Subcutaneous adipose tissue (tissue), 4 donors: ENCODE measurements around the gene DAGLB. TPM values are rescaled to one million over a fixed set of nuclear protein-coding genes. Genes with fewer than 3 reads are reported as not detected.

Source experiments
- CTCF ChIP-seq: fragments of 450-650 bp; IDR thresholded peaks from one replicate; pipeline ENCODE4 v1.5.1; 2016; ENCODE audit warnings: low read depth, mild to moderate bottlenecking, control low read depth, antibody characterized with exemption, moderate library complexity
- total RNA-seq, 4 donors: library from RNA; depleted of rRNA; stranded (reverse); fragments of >200 nt; gene quantifications; one replicate each; pipeline ENCODE4 v1.1.0, GENCODE V29; 2016

DAGLB gene
- total RNA-seq = 10 to 100 TPM in 3 of 4 donors, 1 to 10 TPM in 1; 7.8 to 22.3 (median 16.3) TPM

GRCh38 chr7:6447581-6448199 lies at the start of gene DAGLB:
Gene DAGLB, minus strand, starts transcription at chr7:6447954. Its CDS starts 112 bp downstream, at chr7:6447842.
- TF ChIP-seq CTCF = no peak

- TF ChIP-seq CTCF = no peak
Measured at GRCh38 chr7:6497637-6497905, 49.8 kb upstream of the DAGLB start.

- no peak for TF ChIP-seq CTCF
Measured at GRCh38 chr7:6496842-6497636, 49.3 kb upstream of the DAGLB start.

- no peak for TF ChIP-seq CTCF
Measured at GRCh38 chr7:6495597-6496262, 48.0 kb upstream of the DAGLB start.

- TF ChIP-seq CTCF = no peak
Measured at GRCh38 chr7:6494365-6494764, 46.6 kb upstream of the DAGLB start.

GRCh38 chr7:6491194-6491593 lies 43.4 kb upstream of the DAGLB start:
- no peak for TF ChIP-seq CTCF

- TF ChIP-seq CTCF = no peak
Measured at GRCh38 chr7:6489612-6490011, 41.9 kb upstream of the DAGLB start.
